OCI-LY3 (cell line): Measurements from ENCODE around the gene UPK2.

ENCODE experiments used
- EZH2phosphoT487 ChIP-seq: fragments of 200-600 bp; shearing (Covaris generic); IDR thresholded peaks from 2 replicates; pipeline ENCODE4 v1.6.1; 2018; ENCODE audit warnings: antibody characterized with exemption, mixed run types, low read depth
- TF ChIP-seq, protein P1 (sequence below): fragments of 200-600, 300-600 bp; sonication (generic); IDR thresholded peaks from 2 replicates; pipeline ENCODE4 v1.5.1; 2014; ENCODE audit warnings: antibody characterized with exemption, low read length, low read depth

DNA sequence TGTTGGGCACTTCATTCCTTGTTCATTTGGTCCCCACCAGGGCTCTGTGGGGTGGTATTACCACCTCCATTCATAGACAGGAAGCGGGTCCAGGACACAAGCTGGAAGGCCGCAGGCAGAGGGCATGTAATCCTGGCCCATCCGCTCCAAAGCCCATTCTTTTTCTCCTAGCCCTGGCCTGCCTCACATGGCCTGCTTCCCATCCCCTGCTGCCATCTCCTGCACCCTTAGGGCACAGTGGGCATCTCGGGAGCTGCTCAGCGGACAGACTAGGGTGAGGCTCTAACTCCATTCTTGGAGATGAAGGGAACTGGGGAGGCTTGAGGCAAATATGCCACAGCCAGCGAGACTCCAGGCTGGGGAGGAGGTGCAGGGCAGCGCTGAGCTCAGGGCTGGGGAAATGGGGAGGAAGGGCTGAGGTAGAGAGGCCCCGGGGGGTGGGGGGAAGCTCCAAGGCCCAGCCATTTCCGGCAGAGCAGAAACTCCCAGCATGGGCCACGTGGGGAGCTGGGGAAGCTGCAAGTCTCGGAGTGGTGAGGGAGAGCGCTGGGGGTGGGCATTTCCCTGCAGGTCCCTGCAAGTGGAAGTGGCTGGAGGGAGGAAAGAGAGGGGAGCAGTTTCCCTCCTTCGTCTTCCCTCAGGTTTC, 16.0 kb upstream of the UPK2 start:
- TF ChIP-seq, protein P1, sequence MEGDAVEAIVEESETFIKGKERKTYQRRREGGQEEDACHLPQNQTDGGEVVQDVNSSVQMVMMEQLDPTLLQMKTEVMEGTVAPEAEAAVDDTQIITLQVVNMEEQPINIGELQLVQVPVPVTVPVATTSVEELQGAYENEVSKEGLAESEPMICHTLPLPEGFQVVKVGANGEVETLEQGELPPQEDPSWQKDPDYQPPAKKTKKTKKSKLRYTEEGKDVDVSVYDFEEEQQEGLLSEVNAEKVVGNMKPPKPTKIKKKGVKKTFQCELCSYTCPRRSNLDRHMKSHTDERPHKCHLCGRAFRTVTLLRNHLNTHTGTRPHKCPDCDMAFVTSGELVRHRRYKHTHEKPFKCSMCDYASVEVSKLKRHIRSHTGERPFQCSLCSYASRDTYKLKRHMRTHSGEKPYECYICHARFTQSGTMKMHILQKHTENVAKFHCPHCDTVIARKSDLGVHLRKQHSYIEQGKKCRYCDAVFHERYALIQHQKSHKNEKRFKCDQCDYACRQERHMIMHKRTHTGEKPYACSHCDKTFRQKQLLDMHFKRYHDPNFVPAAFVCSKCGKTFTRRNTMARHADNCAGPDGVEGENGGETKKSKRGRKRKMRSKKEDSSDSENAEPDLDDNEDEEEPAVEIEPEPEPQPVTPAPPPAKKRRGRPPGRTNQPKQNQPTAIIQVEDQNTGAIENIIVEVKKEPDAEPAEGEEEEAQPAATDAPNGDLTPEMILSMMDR = no peak
- TF ChIP-seq EZH2phosphoT487 = no peak
